Sigmoid colon (tissue), 4 donors: ENCODE data around the gene CD248.

Experiments
- POLR2A ChIP-seq, 2 donors: fragments of 450-650 bp; IDR thresholded peaks; one replicate each; pipeline ENCODE4 v1.6.1; 2016; ENCODE audit warnings: antibody characterized with exemption in 2 of 2, mild to moderate bottlenecking in 2 of 2, moderate library complexity in 2 of 2
- POLR2AphosphoS5 ChIP-seq, 4 donors: sonication (generic); formaldehyde crosslinking; IDR thresholded peaks; one replicate each; pipeline ENCODE4 v1.6.1; 2017; ENCODE audit warnings: antibody characterized with exemption in 4 of 4
- TF ChIP-seq, protein P1 (sequence below), 4 experiments: fragments of 450-650 bp in 3 of 4; fragments of 200-600 bp in 1 of 4; IDR thresholded peaks; one replicate each; pipeline ENCODE4 v1.5.1; 2016 to 2019; ENCODE audit warnings: antibody characterized with exemption in 4 of 4, mild to moderate bottlenecking in 3 of 4, moderate library complexity in 2 of 4

DNA sequence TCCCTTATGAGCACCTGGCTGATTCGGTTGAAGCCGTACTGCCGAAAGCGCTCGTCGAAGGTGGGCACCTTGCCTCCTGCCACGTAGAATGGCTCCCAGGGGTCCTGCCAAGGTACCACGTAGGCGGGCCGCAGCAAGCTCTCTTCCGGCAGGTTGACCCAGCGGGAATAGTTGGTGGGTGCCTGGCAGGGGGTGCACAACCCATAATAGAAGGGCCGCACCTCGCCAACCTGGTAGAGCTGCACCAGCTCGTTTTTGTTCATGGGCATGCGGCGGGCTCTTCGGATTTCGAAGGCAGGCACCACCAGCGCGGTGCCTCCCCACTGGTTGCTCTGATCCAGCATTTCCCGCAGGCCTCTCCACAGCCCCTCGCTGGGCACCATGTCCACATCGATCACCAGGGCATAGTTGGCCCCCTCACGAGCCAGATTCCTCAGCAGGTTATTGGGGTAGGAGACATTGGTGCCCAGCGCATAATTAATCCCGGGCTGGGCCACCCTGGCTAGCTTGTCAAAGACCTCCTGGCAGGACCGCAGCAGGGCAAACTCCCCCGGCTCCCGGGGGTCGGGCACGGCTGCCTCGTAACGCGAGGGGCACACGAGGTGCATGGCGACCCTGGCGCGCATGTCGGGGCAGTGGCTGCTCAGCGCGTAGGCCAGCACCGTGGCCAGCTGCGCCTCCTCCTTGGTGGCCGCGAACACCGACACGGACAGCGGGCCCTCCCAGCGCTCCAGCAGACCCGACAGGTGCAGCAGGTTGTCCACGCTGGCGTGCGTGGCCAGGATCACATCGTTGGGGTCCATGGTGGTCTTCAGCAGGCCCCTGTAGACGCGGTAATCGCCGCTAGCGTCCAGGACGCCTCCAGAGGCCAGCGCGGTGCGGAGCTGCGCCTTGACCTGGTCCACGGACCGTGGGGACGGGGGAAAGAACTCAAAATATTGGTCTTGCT lies 29.9 kb upstream of the CD248 start:
- TF ChIP-seq, protein P1, sequence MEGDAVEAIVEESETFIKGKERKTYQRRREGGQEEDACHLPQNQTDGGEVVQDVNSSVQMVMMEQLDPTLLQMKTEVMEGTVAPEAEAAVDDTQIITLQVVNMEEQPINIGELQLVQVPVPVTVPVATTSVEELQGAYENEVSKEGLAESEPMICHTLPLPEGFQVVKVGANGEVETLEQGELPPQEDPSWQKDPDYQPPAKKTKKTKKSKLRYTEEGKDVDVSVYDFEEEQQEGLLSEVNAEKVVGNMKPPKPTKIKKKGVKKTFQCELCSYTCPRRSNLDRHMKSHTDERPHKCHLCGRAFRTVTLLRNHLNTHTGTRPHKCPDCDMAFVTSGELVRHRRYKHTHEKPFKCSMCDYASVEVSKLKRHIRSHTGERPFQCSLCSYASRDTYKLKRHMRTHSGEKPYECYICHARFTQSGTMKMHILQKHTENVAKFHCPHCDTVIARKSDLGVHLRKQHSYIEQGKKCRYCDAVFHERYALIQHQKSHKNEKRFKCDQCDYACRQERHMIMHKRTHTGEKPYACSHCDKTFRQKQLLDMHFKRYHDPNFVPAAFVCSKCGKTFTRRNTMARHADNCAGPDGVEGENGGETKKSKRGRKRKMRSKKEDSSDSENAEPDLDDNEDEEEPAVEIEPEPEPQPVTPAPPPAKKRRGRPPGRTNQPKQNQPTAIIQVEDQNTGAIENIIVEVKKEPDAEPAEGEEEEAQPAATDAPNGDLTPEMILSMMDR (IDR thresholded peaks at IDR 0.05), result no peak
- TF ChIP-seq POLR2AphosphoS5 (IDR thresholded peaks at IDR 0.05) (no peak), POLR2A (IDR thresholded peaks at IDR 0.05) (no peak)
